Neural crest cell (in vitro differentiated cells): ENCODE results near the gene PRKN. TPM values are rescaled to one million over a fixed set of nuclear protein-coding genes. Genes with fewer than 3 reads are reported as not detected.

Source experiments
- DNase-seq: peaks from one replicate; pipeline ENCODE4 v3.0.0; 2021; ENCODE audit warnings: low read depth, mixed read lengths, low spot score
- H3K27ac Mint-ChIP-seq: one replicate; pipeline ENCODE4 v1.8.0; 2021; ENCODE audit warnings: mild to moderate bottlenecking, mixed read lengths; ENCODE audit not compliant: unreplicated experiment
- H3K27me3 Mint-ChIP-seq: 2 replicates; pipeline ENCODE4 v1.8.0; 2021; ENCODE audit warnings: low read depth, mild to moderate bottlenecking, mixed read lengths
- H3K36me3 Mint-ChIP-seq: 2 replicates; pipeline ENCODE4 v1.8.0; 2021; ENCODE audit warnings: low read depth, mild to moderate bottlenecking, mixed read lengths
- H3K4me1 Mint-ChIP-seq: 2 replicates; pipeline ENCODE4 v1.8.0; 2021; ENCODE audit warnings: mixed read lengths
- H3K4me3 Mint-ChIP-seq: one replicate; pipeline ENCODE4 v1.8.0; 2021; ENCODE audit warnings: mild to moderate bottlenecking, mixed read lengths
- H3K9me3 Mint-ChIP-seq: 2 replicates; pipeline ENCODE4 v1.8.0; 2021; ENCODE audit warnings: mixed read lengths
- total RNA-seq: library from RNA; stranded (reverse); gene quantifications from 2 replicates; pipeline ENCODE4 v1.2.1, GENCODE V29; 2021
- TF ChIP-seq, protein P1 (sequence below): fragments of 200-600 bp; sonication (generic); conservative IDR thresholded peaks from 2 replicates; pipeline ENCODE4 v1.5.0; 2021; ENCODE audit warnings: antibody characterized with exemption, mild to moderate bottlenecking

Gene PRKN
- total RNA-seq, 1 donor from 2014 or later = 3.2 TPM

DNA sequence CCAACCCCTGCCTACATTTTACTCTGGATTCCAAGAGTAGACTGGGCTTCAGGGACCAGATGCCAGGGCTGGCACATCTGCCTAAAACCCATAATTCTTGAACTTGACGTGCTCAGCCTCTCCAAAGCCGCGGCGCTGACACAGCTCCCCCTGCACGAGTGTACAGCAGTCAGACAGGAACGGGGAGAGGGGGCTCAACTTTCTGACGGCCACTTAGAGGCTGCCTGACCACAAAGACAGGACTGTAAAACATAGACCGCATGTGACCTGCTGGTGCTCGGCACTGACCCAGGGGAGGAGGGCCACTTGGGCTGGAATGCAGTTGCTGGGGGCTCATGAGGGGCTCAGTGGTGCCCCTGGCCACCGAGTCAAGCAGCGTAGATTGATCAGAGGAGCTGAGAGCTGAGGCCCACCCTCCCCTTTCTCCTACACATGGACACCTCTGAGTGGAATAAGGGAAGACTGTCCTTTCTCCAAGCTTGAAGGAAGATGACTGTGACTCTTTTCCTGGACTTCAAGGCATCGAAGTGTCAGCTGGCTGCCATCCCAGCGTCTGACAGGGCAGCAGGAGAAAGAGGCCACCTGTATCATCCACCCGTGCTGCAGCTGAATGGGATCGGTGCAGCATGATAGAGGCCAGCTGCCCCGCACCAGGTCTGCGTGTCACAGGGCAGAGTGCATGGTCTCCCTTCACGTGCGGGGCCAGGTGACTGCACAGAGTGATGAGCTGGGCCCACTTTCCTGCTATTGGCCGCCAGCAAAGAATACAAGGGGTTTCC is 1282.4 kb downstream of the PRKN start:
- H3K4me1 Mint-ChIP-seq = peaks cover 34% of the 10 kb centered on the region
- no peak overlapping the region for H3K4me3 Mint-ChIP-seq

DNA sequence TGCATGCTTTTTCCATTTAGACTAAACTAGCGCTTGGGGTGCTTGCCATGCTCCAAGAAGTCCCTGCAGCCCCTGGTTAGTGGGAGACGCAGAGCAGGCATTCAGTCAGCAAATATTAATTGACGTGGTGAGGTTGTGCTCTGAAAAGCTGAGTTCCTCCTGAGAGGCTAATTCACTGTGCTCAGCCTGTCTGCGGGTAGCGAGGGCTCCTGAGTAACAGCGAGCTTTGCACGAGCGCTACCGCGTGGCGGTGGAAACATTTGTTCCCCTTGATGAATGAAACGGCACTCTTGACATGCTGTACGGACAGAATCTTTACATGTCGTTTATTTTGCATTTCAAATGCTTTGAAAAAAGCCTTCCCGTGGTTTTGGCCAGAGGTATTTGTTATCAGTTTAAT is 1283.1 kb downstream of the PRKN start:
- Mint-ChIP-seq H3K27ac (no peak overlapping the region), H3K36me3 (no peaks in the 10 kb centered on the region), H3K4me3 (peak overlapping the region; percentile 1), H3K9me3 (no peaks in the 10 kb centered on the region), H3K4me1 (peaks cover 36% of the 10 kb centered on the region), H3K27me3 (peaks cover 2% of the 10 kb centered on the region)
- peak; percentile 21 for DNase-seq
- TF ChIP-seq, protein P1, sequence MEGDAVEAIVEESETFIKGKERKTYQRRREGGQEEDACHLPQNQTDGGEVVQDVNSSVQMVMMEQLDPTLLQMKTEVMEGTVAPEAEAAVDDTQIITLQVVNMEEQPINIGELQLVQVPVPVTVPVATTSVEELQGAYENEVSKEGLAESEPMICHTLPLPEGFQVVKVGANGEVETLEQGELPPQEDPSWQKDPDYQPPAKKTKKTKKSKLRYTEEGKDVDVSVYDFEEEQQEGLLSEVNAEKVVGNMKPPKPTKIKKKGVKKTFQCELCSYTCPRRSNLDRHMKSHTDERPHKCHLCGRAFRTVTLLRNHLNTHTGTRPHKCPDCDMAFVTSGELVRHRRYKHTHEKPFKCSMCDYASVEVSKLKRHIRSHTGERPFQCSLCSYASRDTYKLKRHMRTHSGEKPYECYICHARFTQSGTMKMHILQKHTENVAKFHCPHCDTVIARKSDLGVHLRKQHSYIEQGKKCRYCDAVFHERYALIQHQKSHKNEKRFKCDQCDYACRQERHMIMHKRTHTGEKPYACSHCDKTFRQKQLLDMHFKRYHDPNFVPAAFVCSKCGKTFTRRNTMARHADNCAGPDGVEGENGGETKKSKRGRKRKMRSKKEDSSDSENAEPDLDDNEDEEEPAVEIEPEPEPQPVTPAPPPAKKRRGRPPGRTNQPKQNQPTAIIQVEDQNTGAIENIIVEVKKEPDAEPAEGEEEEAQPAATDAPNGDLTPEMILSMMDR = peak; percentile 17

More for the DNA sequence above, 1282.4 kb downstream of the PRKN start:
- Mint-ChIP-seq H3K36me3 (no peaks in the 10 kb centered on the region), H3K27ac (peak overlapping the region; percentile 57), H3K27me3 (peaks cover 2% of the 10 kb centered on the region), H3K9me3 (no peaks in the 10 kb centered on the region)
- TF ChIP-seq, protein P1 = no peak
- DNase-seq = no peak

DNA sequence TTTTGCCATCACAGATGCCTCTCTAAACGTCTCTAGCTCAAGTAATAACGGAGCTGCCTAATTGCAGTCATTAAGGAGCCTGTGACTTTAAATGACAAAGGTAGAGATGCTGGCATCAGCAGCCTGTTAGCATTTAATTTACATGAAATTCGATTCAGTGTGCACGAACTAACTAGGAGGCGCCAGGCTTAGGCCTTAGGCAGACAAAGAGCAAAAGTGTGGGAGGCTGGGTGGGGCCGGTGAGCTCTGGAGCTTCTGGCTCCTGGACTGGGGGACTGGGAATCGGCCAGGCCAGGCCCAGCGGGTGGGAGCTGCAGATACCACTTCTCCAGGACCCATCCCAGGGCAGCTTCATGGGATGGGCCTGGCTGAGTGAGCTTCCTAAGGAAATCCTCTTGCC is 1283.7 kb downstream of the PRKN start:
- Mint-ChIP-seq H3K36me3 (no peaks in the 10 kb centered on the region), H3K27ac (no peak overlapping the region), H3K9me3 (no peaks in the 10 kb centered on the region), H3K4me1 (peaks cover 42% of the 10 kb centered on the region), H3K27me3 (peaks cover 2% of the 10 kb centered on the region), H3K4me3 (no peak overlapping the region)
- no peak for DNase-seq
- TF ChIP-seq, protein P1 = no peak

DNA sequence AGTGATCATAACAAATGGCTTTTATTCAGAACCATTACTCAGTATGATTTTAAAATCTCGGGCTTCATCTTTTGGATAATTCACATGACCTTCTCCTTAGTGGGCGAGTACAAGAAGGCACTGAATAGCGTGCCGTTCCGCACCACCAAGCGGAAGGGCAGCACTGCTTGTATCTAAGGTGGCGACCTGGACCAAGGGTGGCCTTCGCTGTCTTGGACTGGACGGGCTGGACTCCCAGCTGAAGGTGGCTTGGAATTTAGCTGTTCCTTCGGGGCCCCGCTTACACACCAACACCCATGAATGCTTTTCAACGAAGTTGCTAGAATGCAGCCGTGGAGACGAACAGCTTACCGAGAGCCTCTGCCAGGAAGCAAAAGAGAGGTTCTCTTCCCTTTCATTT is 1285.1 kb downstream of the PRKN start:
- Mint-ChIP-seq H3K4me3 (no peak overlapping the region), H3K9me3 (no peaks in the 10 kb centered on the region), H3K4me1 (peaks cover 44% of the 10 kb centered on the region), H3K27ac (no peak overlapping the region), H3K27me3 (peaks cover 2% of the 10 kb centered on the region), H3K36me3 (no peaks in the 10 kb centered on the region)
- TF ChIP-seq, protein P1 = no peak
- no peak for DNase-seq

DNA sequence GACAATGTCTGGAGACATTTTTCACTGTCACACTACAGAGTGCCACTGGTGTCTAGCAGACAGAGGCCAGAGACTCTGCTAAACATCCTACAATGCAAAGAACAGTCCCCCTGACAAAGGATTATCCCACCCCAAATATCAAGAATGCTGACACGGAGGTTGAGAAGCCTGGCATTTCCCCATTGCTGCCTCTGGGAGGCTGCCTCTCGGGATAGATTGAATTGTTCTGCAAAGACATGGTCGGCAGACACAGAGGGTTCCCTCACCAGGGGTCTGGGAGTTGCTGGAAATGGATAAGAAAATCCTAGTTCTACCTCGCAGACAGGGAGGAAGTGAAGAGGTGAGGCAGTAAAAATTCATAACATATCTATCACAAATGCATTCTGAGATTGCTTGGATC is 1287.3 kb downstream of the PRKN start:
- no peaks in the 10 kb centered on the region for H3K9me3 Mint-ChIP-seq
- H3K27ac Mint-ChIP-seq = no peak overlapping the region
- TF ChIP-seq, protein P1 = no peak
- H3K4me1 Mint-ChIP-seq = peaks cover 45% of the 10 kb centered on the region
- H3K36me3 Mint-ChIP-seq = no peaks in the 10 kb centered on the region
- DNase-seq = no peak
- H3K4me3 Mint-ChIP-seq = no peak overlapping the region
- peaks cover 2% of the 10 kb centered on the region for H3K27me3 Mint-ChIP-seq
